Measurements from ENCODE around the gene SMPDL3A. TPM values are rescaled to one million over a fixed set of nuclear protein-coding genes. Genes with fewer than 3 reads are reported as not detected.

SMPDL3A gene
- polyA plus RNA-seq, 1 experiment: 6.4 TPM

- Histone ChIP-seq H3K27me3 (ENCODE audit: control insufficient read depth, insufficient read depth, low read length) (no peaks in the 10 kb centered on the region), H3K4me3 (ENCODE audit: low read depth, low read length) (no peak overlapping the region), H3K36me3 (ENCODE audit: control insufficient read depth, insufficient read depth, low read length) (no peaks in the 10 kb centered on the region)
- DNase-seq (ENCODE audit: low read depth): no peak
- no peak for TF ChIP-seq CTCF (IDR thresholded peaks at IDR 0.05; ENCODE audit: insufficient read depth, low read depth, low read length)
- POLR2A ChIA-PET: interaction anchor here (0.8 kb wide), 1 partner anchor 12 kb away, joined by 12 read pairs; the partner anchor contains the start of gene SMPDL3A
- CTCF ChIA-PET: interaction anchor here (4.2 to 6.7 kb wide), 2 partner anchors 12 to 38 kb away, joined by 26 to 28 read pairs; partner anchors contain the start of gene SMPDL3A
Measured at GRCh38 chr6:122801397-122801796, 12.3 kb downstream of the SMPDL3A start.

DNA sequence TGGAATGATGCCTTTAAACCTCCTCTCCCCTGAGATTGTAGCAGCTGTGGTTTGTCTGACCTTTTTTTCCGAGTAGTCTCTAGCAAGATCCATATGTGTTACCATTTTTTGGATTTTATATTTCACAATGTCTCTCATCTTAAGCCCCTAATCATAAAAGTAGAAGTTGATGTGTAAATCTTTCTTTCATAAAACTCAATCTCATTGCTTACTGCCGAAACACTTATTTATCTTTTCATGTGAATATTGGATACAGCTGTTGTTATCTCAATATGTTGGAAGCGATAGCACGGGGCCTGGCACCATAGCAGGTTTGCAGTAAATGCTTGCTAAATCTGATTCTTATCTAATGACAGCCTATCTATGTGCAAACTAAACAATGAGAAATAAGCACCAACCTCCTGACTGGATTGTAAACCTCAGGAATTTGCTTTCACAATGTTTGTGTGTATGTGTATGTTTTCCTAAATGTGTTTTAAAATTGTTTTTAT is 14.2 kb downstream of the SMPDL3A start:
- no peak overlapping the region for H3K4me3 ChIP-seq (ENCODE audit: low read depth, low read length)
- TF ChIP-seq CTCF (IDR thresholded peaks at IDR 0.05; ENCODE audit: insufficient read depth, low read depth, low read length): no peak
- POLR2A ChIA-PET: no interaction called here
- H3K36me3 ChIP-seq (ENCODE audit: control insufficient read depth, insufficient read depth, low read length): no peaks in the 10 kb centered on the region
- H3K27me3 ChIP-seq (ENCODE audit: control insufficient read depth, insufficient read depth, low read length): no peaks in the 10 kb centered on the region
- CTCF ChIA-PET: interaction anchor here (0.8 to 6.7 kb wide), 3 partner anchors 10 to 36 kb away, joined by 3 to 28 read pairs (median 6); no protein-coding TSS in a partner anchor
- DNase-seq (ENCODE audit: low read depth): peak; percentile 28

DNA sequence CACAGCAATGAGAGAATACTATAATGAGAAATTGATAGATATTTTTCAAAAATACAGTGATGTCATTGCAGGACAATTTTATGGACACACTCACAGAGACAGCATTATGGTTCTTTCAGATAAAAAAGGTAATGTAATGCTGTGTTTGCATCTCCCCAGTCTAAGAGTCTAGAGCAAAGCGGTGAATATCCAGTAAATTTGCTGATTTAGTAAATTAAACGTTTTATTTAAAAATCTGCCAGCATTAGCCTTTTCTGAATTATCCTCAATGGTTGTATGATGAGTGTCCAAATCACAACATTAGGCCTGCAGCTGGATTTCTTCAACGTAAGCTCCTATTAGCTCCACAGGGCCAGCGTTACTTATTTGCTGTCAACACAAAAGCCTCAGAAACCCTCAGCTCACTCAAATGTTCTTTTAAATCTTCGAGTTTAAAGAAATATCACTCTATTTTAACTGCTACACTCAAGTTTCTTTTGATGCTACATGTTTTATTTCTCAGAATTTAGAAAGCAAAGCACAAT is 16.0 kb downstream of the SMPDL3A start:
- no peak for DNase-seq (ENCODE audit: low read depth)
- TF ChIP-seq CTCF (IDR thresholded peaks at IDR 0.05; ENCODE audit: insufficient read depth, low read depth, low read length): no peak
- Histone ChIP-seq H3K36me3 (ENCODE audit: control insufficient read depth, insufficient read depth, low read length) (no peaks in the 10 kb centered on the region), H3K27me3 (ENCODE audit: control insufficient read depth, insufficient read depth, low read length) (no peaks in the 10 kb centered on the region), H3K4me3 (ENCODE audit: low read depth, low read length) (no peak overlapping the region)
- POLR2A ChIA-PET: interaction anchor here (0.6 kb wide), 1 partner anchor 117 kb away, joined by 4 read pairs; no protein-coding TSS in a partner anchor
- CTCF ChIA-PET: interaction anchor here (2.5 kb wide), 1 partner anchor 15 kb away, joined by 12 read pairs; the partner anchor contains the start of gene SMPDL3A

GRCh38 chr6:122806291-122806690 is 17.2 kb downstream of the SMPDL3A start:
- DNase-seq (ENCODE audit: low read depth): no peak
- POLR2A ChIA-PET: no interaction called here
- no peak for TF ChIP-seq CTCF (IDR thresholded peaks at IDR 0.05; ENCODE audit: insufficient read depth, low read depth, low read length)
- Histone ChIP-seq H3K4me3 (ENCODE audit: low read depth, low read length) (no peak overlapping the region), H3K36me3 (ENCODE audit: control insufficient read depth, insufficient read depth, low read length) (no peaks in the 10 kb centered on the region), H3K27me3 (ENCODE audit: control insufficient read depth, insufficient read depth, low read length) (no peaks in the 10 kb centered on the region)
- CTCF ChIA-PET: interaction anchor here (2.5 kb wide), 1 partner anchor 17 kb away, joined by 12 read pairs; the partner anchor contains the start of gene SMPDL3A

DNA sequence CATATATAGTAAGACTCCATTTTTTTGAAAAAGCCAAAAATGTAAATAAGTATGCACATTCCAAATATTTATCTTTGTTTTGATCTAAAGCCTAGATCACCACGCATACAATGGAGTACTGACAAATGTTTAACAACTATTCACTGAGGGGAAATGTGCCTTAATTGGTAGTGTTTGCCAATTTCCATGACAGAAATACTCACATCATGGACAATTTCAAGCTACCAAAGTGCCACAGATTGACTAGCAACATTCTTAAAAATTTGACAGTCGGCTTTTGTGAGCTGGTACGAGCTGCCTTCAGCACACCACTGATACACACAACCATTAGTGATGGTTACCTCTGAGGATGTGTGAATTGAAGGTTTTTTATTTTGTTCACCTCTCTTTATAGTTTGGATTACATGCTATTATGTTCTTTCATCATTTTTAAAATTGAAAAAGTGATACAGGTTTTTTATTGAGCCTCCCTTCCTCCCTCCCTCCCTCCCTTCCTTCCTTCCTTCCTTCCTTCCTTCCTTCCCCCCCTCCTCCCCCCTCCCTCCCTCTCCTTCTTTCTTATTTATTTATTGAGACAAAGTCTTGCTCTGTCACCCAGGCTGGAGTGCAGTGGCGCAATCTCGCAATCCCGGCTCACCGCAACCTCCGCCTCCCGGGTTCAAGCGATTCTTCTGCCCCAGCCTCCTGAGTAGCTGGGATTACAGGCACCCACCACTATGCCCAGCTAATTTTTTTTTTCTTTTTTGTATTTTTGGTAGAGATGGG is 19.2 kb downstream of the SMPDL3A start:
- H3K4me3 ChIP-seq (ENCODE audit: low read depth, low read length): no peak overlapping the region
- TF ChIP-seq CTCF (IDR thresholded peaks at IDR 0.05; ENCODE audit: insufficient read depth, low read depth, low read length): no peak
- DNase-seq (ENCODE audit: low read depth): no peak
- POLR2A ChIA-PET: no interaction called here
- no peaks in the 10 kb centered on the region for H3K36me3 ChIP-seq (ENCODE audit: control insufficient read depth, insufficient read depth, low read length)
- H3K27me3 ChIP-seq (ENCODE audit: control insufficient read depth, insufficient read depth, low read length): no peaks in the 10 kb centered on the region
- CTCF ChIA-PET: interaction anchor here (0.6 to 1.6 kb wide), 2 partner anchors 30 to 75 kb away, joined by 3 to 5 read pairs; no protein-coding TSS in a partner anchor

Data from BJ (cell line).